ENCODE measurements around the gene AFF3. TPM values are rescaled to one million over a fixed set of nuclear protein-coding genes. Genes with fewer than 3 reads are reported as not detected.
"Not testable (repeated sequence)": the region's sequence is repeated elsewhere in the genome, so short reads cannot be mapped to it uniquely, and the experiment has no call there.

The AFF3 gene
- total RNA-seq, 2 experiments from 2014 or later: 3.1 to 3.5 TPM

- ATAC-seq: no peak
- peaks cover 9% of the 10 kb centered on the region for H3K4me1 Mint-ChIP-seq (ENCODE audit: low read depth)
- ChIA-PET CTCF (no interaction called here), POLR2A (no interaction called here)
- H3K9me3 Mint-ChIP-seq: no peaks in the 10 kb centered on the region
- no peak overlapping the region for H3K4me3 Mint-ChIP-seq
- no peaks in the 10 kb centered on the region for H3K36me3 Mint-ChIP-seq (ENCODE audit: low read depth)
- intact Hi-C loops (cut with micrococcal nuclease): no loop called here
- TF ChIP-seq CTCF (IDR thresholded peaks at IDR 0.05): no peak
- no peak overlapping the region for H3K27ac Mint-ChIP-seq
- H3K27me3 Mint-ChIP-seq: no peaks in the 10 kb centered on the region
- DNase-seq: no peak
These were observed 633.0 kb downstream of the AFF3 start for GRCh38 chr2:99509387-99509786.

- ChIA-PET POLR2A (no interaction called here), CTCF (no interaction called here)
- Mint-ChIP-seq H3K4me3 (no peak overlapping the region), H3K36me3 (ENCODE audit: low read depth) (no peaks in the 10 kb centered on the region), H3K27ac (no peak overlapping the region), H3K9me3 (no peaks in the 10 kb centered on the region), H3K4me1 (ENCODE audit: low read depth) (peaks cover 16% of the 10 kb centered on the region), H3K27me3 (no peaks in the 10 kb centered on the region)
- ATAC-seq: no peak
- DNase-seq: no peak
- intact Hi-C loops (cut with micrococcal nuclease): no loop called here
- TF ChIP-seq CTCF (IDR thresholded peaks at IDR 0.05): no peak
These were observed 634.2 kb downstream of the AFF3 start for GRCh38 chr2:99507937-99508818.

DNA sequence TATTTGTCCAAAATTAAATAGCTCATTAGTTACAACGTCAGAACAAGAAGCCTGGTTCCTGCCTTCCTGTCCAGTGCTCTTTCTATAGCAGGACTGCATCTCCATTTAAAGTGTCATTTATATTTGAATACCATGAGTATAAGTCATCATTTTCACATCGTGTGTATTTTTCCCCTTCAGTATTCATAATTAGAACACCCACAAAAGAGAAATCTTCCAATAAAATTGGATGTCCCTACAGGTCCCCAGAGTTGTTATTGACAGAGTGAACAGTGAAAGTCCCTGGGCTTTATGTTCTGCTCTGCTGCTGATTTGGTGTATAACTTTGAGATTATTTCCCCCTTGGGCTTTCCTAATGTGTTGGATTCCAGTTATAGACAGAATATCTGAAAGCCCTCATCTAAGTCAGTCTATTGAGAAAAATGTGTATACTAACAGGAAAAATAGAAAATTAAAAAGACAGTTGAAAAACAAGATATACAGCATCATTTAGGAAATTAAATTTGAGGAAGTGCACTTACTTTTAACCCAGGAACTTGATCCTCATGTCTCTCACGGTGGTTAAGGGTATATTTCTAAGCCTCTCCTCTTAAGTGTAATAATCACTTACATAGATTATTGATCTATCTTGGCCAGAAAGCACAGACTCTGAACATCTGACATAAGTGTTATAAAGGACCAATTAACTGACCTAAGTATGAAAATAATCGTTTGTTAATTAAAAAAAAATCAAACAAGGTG is 637.4 kb downstream of the AFF3 start:
- no peak for TF ChIP-seq CTCF (IDR thresholded peaks at IDR 0.05)
- ATAC-seq: no peak
- H3K36me3 Mint-ChIP-seq (ENCODE audit: low read depth): no peaks in the 10 kb centered on the region
- no peaks in the 10 kb centered on the region for H3K27me3 Mint-ChIP-seq
- POLR2A ChIA-PET: no interaction called here
- H3K27ac Mint-ChIP-seq: no peak overlapping the region
- peaks cover 20% of the 10 kb centered on the region for H3K4me1 Mint-ChIP-seq (ENCODE audit: low read depth)
- no peak overlapping the region for H3K4me3 Mint-ChIP-seq
- CTCF ChIA-PET: no interaction called here
- intact Hi-C loops (cut with micrococcal nuclease): no loop called here
- H3K9me3 Mint-ChIP-seq: no peaks in the 10 kb centered on the region
- DNase-seq: no peak

DNA sequence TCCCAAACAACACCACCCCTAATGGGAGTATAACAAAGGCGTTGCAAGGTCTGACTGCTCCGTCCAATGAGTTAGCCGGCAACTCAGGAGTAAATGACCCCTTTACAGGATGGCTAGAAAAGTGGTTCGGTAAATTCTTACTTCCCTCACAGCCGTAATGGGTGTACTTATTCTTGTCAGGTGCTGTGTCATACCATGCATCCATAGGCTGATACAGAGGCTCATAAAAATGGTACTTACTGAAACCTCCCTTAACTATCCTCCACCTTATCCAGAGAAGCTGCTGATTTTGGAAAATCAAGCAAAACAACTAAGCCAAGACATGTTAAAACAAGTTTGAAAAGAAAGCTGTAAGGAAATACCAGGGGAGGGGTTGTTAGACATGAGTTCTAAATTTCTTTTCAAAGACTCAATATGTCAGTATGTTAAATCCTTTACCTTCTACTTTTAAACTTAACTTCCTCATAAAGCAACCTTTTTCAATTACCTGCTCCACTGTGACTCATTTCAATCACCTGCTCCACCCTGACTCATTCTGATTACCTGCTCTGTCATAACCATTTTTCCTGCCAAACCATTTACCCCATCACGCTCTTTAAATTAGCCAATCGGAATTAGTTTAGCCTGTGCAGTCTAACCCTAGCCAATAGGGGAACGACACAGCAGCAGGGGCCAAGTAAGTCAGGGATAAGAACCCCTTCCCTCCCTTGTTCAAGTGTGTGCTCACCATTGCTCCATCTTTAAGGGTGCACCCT is 638.6 kb downstream of the AFF3 start:
- H3K4me1 Mint-ChIP-seq (ENCODE audit: low read depth): peaks cover 20% of the 10 kb centered on the region
- H3K27me3 Mint-ChIP-seq; H3K4me3 Mint-ChIP-seq; H3K36me3 Mint-ChIP-seq (ENCODE audit: low read depth); H3K9me3 Mint-ChIP-seq; POLR2A ChIA-PET; ATAC-seq; intact Hi-C loops (cut with micrococcal nuclease); H3K27ac Mint-ChIP-seq: not testable (repeated sequence)
- DNase-seq: peak; percentile 16
- CTCF ChIA-PET: interaction anchor here (1.3 kb wide), 1 partner anchor 14 kb away, joined by 3 read pairs; the partner anchor contains the start of gene REV1

DNA sequence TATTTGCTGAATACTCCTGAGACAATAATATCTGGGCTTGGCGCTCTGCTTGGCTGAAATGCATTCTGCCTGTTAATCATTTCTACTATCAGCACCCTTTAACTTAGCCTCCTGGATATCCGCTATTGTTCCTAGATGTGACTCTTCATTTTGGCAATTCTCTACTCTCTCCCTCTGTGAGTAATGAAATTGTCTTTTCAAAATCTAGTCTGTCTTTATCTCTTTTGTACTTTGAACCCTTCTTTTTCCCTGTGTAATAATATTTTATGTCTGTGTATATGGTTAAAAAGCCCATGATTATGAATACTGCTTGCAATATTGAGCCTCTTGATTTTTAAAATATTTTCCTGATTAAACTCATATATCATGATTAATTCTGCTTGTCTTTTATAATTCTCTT is 646.4 kb downstream of the AFF3 start:
- intact Hi-C loops (cut with micrococcal nuclease): no loop called here
- ChIA-PET POLR2A (no interaction called here), CTCF (no interaction called here)
- no peak for DNase-seq
- no peak for ATAC-seq
- Mint-ChIP-seq H3K27me3 (peaks cover 16% of the 10 kb centered on the region), H3K9me3 (no peaks in the 10 kb centered on the region), H3K4me3 (no peak overlapping the region), H3K27ac (no peak overlapping the region), H3K4me1 (ENCODE audit: low read depth) (peaks cover 20% of the 10 kb centered on the region), H3K36me3 (ENCODE audit: low read depth) (no peaks in the 10 kb centered on the region)
- TF ChIP-seq CTCF (IDR thresholded peaks at IDR 0.05): no peak

Other genes starting within 250 kb of the AFF3 start
- under 1 TPM; 0.04 to 0.20 TPM for gene LONRF2, start 179.9 kb upstream of the AFF3 start, total RNA-seq

All from activated CD8-positive, alpha-beta T cell treated with anti-CD3 and anti-CD28 coated beads for 36 hours (primary cell).